Effector memory CD4-positive, alpha-beta T cell (primary cell): ENCODE results near the gene MRPL32.

Experiments
- DNase-seq, 3 donors: peaks; one replicate each; pipeline ENCODE4 v3.0.0-alpha.2; 2020
- H3K27ac ChIP-seq: 2 replicates; pipeline ENCODE4 v1.7.0; 2013; ENCODE audit warnings: mild to moderate bottlenecking, low read length, moderate library complexity; ENCODE audit not compliant: insufficient read depth, poor library complexity, severe bottlenecking
- H3K27me3 ChIP-seq: replicated peaks from 2 replicates; pipeline ENCODE4 v1.7.0; 2013; ENCODE audit warnings: mild to moderate bottlenecking, low read length; ENCODE audit not compliant: insufficient read depth, control insufficient read depth, poor library complexity, severe bottlenecking
- H3K36me3 ChIP-seq: 2 replicates; pipeline ENCODE4 v1.7.0; 2013; ENCODE audit warnings: mild to moderate bottlenecking, low read length, moderate library complexity; ENCODE audit not compliant: control insufficient read depth, insufficient read depth
- H3K4me1 ChIP-seq: 2 replicates; pipeline ENCODE4 v1.7.0; 2013; ENCODE audit warnings: low read length, mild to moderate bottlenecking; ENCODE audit not compliant: control insufficient read depth, insufficient read depth, poor library complexity, severe bottlenecking
- H3K4me3 ChIP-seq: 2 replicates; pipeline ENCODE4 v1.7.0; 2013; ENCODE audit warnings: low read length, low read depth, mild to moderate bottlenecking; ENCODE audit not compliant: insufficient read depth, poor library complexity, severe bottlenecking
- H3K9me3 ChIP-seq: 2 replicates; pipeline ENCODE4 v1.7.0; 2013; ENCODE audit warnings: mild to moderate bottlenecking, low read length, moderate library complexity; ENCODE audit not compliant: control insufficient read depth

Gene MRPL32

DNA sequence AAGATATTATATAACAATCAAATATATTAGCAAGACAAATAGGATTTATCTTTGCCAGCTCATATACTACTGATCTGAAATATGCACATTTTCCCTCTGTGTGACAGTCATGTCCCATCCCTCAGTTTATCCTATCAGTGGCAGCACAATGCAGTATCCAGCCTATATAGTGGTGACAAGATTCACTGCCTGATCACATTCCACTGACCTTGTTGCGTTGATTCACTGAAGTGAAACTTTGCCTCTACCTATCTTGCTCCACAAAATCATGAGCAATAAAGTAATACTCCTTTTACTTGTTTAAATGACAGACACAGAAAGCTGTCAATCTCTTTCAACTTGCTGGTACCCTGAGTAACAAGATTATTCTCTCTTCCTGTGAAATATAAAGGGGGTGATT is 6.5 kb upstream of the MRPL32 start:
- peaks cover 13% of the 10 kb centered on the region for H3K4me1 ChIP-seq
- peaks cover 56% of the 10 kb centered on the region for H3K36me3 ChIP-seq
- no peaks in the 10 kb centered on the region for H3K9me3 ChIP-seq
- no peaks in the 10 kb centered on the region for H3K27me3 ChIP-seq
- no peak overlapping the region for H3K27ac ChIP-seq
- DNase-seq: no peak
- H3K4me3 ChIP-seq: no peak overlapping the region

DNA sequence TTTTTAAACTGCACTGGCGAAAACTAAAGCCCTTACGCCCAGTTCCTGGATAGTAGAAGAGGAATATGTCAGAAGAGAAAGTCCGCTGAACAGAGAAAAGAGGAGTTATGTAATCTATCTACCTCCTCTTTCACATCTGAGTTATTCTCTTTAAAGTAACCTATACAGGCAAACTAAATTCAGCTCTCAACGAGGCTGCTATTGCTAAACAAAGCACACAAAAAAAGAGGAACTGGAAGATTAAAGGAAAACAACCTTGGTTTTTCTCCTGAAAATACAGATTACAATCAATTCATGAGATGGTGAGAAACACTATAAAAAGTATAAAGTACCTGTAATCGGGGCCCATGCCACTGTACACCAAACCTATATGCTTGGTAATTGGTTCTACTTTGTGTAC is 6.0 kb upstream of the MRPL32 start:
- Histone ChIP-seq H3K27ac (no peak overlapping the region), H3K9me3 (no peaks in the 10 kb centered on the region), H3K4me3 (no peak overlapping the region), H3K27me3 (no peaks in the 10 kb centered on the region), H3K4me1 (peaks cover 18% of the 10 kb centered on the region), H3K36me3 (peaks cover 50% of the 10 kb centered on the region)
- no peak for DNase-seq

DNA sequence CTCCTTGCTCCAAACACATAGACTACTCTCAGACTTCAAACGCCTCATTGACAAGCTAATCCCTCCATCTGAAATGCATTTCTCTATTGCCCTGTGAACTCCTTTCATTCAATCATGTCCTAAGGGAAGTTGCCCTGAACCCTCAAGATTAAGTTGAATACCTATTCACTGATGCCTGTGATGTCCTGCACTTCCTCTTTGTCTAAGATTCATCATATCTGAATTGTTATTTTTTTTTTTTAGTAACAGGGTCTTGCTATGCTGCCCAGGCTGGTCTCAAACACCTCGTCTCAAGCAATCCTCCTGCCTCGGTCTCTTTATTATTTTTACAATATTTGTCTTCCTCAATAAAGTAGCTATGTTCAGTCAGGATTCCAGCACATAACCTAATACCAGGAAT is 3.4 kb upstream of the MRPL32 start:
- DNase-seq: no peak
- Histone ChIP-seq H3K27ac (no peak overlapping the region), H3K9me3 (no peaks in the 10 kb centered on the region), H3K27me3 (no peaks in the 10 kb centered on the region), H3K36me3 (peaks cover 24% of the 10 kb centered on the region), H3K4me3 (no peak overlapping the region), H3K4me1 (peaks cover 24% of the 10 kb centered on the region)

DNA sequence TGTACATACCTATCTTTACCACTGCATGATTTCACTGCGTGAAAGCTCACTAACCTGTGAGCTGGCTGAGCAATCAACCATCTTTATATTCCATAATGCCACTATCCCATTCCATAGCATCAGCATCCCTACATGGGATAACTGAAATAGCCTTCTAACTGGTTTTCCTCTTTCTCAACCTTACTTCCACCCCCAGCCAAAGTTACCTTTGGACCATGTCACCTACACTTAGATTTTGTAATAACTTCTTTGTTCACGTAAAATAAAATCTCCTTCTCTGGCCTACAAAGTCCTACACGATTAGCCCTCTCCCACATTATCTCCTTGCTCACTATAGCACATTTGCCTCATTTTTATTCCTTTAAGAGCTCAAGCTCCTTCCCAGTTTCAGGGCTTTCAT is 2.7 kb upstream of the MRPL32 start:
- H3K27ac ChIP-seq: no peak overlapping the region
- peaks cover 20% of the 10 kb centered on the region for H3K36me3 ChIP-seq
- DNase-seq: no peak
- H3K4me3 ChIP-seq: no peak overlapping the region
- peaks cover 24% of the 10 kb centered on the region for H3K4me1 ChIP-seq
- H3K9me3 ChIP-seq: no peaks in the 10 kb centered on the region
- H3K27me3 ChIP-seq: no peaks in the 10 kb centered on the region

DNA sequence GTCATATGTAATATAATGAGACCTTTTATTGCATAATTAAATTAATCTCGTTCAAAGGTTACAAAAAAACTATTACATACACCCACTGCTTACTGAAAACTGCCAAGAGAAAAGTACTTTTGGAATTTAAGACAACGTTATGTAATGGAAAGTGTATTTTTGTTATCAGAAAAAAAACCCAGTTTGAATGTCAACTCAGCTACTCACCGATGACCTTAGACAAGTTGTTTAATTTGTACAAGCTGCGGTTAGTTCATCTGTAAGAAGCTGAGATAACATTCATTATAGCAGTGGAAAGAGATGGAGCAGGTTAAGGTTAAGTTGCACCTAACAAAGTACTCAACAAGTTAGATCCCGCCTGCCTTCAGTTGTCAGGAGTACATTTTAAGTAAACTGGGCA is 1.3 kb upstream of the MRPL32 start:
- Histone ChIP-seq H3K27ac (peak overlapping the region; percentile 77), H3K9me3 (no peaks in the 10 kb centered on the region), H3K4me3 (peak overlapping the region; percentile 69), H3K36me3 (peaks cover 9% of the 10 kb centered on the region), H3K4me1 (peaks cover 24% of the 10 kb centered on the region), H3K27me3 (no peaks in the 10 kb centered on the region)
- no peak for DNase-seq

DNA sequence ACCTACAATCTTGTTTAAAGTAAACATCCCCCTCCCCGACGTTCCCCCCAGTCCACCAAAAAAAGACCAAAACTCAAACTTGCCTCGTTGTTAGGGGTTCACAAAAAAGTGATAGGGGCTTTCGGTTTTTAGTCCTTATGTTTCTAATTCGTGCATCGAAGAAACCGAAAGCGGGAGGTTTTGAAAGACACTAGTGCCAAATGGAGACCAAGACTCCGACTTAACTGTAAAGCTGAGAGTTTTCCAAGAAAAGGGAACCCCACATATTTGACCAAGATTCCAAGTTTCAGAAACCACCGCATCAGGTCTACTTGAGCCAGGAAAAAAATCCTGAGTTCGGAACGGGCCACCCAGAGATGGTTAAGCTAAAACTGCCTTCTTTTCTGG is 736 bp upstream of the MRPL32 start:
- Histone ChIP-seq H3K4me1 (peaks cover 24% of the 10 kb centered on the region), H3K27me3 (no peaks in the 10 kb centered on the region), H3K9me3 (no peaks in the 10 kb centered on the region), H3K4me3 (peak overlapping the region; percentile 69), H3K36me3 (peaks cover 7% of the 10 kb centered on the region), H3K27ac (peak overlapping the region; percentile 77)
- DNase-seq: no peak

DNA sequence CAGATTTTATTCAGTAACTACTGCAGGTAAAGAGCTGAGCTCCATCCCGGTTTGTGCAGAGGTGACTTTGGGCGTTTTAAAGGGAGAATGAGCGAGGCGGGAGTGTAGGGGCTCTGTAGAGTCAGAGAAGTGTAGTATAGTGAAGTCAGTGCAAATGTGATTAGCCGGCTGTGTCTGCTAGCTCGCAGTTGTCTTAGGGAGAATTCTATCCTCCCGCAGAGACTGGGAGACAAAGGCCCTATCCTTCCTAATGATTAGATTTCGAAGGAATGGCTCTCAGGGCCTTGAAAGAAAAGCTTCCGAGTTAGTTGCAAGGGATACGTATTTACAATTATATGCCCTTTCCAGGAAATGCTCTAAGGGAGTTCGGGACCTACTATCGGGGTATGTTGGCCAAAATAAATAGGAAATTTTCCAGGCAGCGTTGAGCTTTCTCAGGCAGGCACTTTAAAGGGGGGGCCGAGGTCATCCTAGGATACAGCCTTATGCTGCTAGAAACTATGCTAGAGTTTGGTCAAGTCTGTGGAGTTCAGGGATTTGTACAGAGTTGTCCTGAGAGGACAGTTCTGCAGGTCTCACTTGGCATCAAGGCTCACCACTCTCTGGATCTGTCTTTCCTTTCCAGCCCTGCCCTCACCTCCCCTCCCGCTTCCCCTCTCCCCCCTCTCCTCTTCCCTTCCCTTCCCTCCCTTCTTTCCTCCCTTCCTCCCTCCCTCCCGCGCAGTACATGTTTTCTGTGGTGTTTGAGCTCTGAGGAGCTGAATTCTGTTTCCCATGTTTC is 825 bp downstream of the MRPL32 start:
- DNase-seq: no peak
- Histone ChIP-seq H3K9me3 (no peaks in the 10 kb centered on the region), H3K36me3 (peaks cover 18% of the 10 kb centered on the region), H3K4me3 (peak overlapping the region; percentile 69), H3K4me1 (peaks cover 24% of the 10 kb centered on the region), H3K27me3 (no peaks in the 10 kb centered on the region), H3K27ac (peak overlapping the region; percentile 77)

DNA sequence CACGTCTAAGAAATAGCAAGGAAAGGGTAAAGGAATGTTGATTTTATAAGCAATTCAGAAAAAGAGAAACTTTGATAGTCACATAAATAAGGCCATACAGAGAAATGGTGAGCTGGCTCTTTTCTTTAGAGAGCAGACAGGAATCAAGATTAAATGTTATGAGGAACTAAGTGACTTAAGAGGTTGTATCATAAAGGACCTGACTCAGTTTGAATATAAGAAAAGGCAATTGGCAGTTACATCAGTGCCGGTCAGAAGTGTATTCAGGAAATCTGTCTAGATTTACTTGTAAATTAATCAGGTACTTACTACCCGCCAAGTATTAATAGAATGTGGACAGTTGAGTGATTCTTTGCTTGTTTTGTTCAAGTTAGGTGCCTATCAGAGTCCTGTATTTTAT is 2.1 kb downstream of the MRPL32 start:
- Histone ChIP-seq H3K36me3 (peaks cover 22% of the 10 kb centered on the region), H3K9me3 (no peaks in the 10 kb centered on the region), H3K27me3 (no peaks in the 10 kb centered on the region), H3K4me1 (peaks cover 23% of the 10 kb centered on the region), H3K27ac (no peak overlapping the region), H3K4me3 (no peak overlapping the region)
- no peak for DNase-seq

DNA sequence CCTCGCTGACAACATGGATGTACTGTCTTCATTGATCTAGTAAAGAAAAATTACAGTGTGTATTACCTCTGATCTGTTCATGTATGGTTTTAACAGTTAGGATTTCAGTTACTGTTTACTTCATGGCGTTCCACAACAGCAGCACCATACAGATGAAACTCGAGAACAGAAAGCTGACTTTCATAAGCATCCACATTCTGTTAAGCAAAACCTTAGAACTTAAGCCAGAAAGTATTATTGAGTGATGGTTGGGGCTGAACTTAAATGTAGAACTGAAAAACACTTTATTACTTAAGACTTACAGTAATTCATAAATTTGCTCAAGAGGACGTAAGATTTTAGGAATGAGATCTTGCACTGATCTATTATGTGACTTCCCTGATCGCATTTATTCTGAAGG is 3.7 kb downstream of the MRPL32 start:
- H3K4me3 ChIP-seq: no peak overlapping the region
- no peak for DNase-seq
- H3K9me3 ChIP-seq: no peaks in the 10 kb centered on the region
- peaks cover 9% of the 10 kb centered on the region for H3K4me1 ChIP-seq
- no peaks in the 10 kb centered on the region for H3K27me3 ChIP-seq
- H3K27ac ChIP-seq: no peak overlapping the region
- peaks cover 26% of the 10 kb centered on the region for H3K36me3 ChIP-seq

DNA sequence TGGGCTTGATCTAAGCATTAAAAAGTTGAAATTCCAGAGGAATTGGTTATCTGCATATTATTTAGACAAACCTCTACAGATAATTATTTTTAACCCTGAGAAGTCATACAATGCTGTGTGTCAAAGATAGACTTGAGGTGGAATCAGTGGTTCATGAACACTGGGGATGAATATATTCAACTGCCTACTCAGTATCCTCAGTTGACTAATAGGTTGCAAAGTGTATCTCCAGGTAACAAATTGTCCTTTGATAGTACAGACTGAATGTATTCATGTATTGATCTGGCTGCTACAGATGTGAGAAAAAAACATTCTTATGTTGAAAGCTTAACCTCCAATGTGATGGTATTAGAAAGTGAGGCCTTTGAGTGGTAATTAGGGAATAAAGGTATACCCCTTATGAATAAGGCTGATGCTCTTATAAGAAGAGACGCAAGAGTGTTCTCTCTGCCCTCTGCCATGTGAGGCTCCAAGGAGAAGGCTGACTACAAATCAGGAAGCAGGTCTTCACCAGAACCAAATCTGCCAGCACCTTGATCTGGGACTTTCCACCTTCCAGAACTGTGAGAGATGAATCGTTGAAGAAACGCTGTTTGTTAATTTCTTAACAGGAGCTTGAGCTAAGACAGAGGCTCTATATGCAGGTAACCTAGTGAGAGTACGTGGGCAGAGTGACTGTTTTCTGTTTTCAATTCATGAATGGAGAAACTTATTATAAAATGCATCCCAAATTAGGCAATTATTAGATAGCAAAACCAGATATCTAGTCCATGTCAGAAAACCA is 7.5 kb downstream of the MRPL32 start:
- no peak for DNase-seq
- H3K36me3 ChIP-seq: peaks cover 26% of the 10 kb centered on the region
- no peak overlapping the region for H3K27ac ChIP-seq
- H3K4me3 ChIP-seq: no peak overlapping the region
- H3K9me3 ChIP-seq: no peaks in the 10 kb centered on the region
- H3K27me3 ChIP-seq: no peaks in the 10 kb centered on the region
- H3K4me1 ChIP-seq: no peaks in the 10 kb centered on the region
